ENCODE results near the gene A1CF.
"Not testable (repeated sequence)": the region's sequence is repeated elsewhere in the genome, so short reads cannot be mapped to it uniquely, and the experiment has no call there.

Gene A1CF

GRCh38 chr10:50928190-50928552 lies 42.7 kb upstream of the A1CF start:
- H3K27ac ChIP-seq (ENCODE audit: low read depth, low read length): no peak overlapping the region
- H3F3A ChIP-seq (ENCODE audit: control insufficient read depth, insufficient read depth): no peaks in the 10 kb centered on the region
- no peaks in the 10 kb centered on the region for H4K20me1 ChIP-seq (ENCODE audit: control insufficient read depth, insufficient read depth, low read depth, low read length)
- H3K4me1 ChIP-seq (ENCODE audit: control insufficient read depth, low read length): no peaks in the 10 kb centered on the region
- H3K79me2 ChIP-seq (ENCODE audit: control insufficient read depth, low read length): no peaks in the 10 kb centered on the region
- H3K9me2 ChIP-seq (replicated peaks; ENCODE audit: control insufficient read depth, low read length): no peaks in the 10 kb centered on the region
- H3K36me3 ChIP-seq (ENCODE audit: control insufficient read depth, low read length): no peaks in the 10 kb centered on the region
- no peaks in the 10 kb centered on the region; the same call in 1 of the 2 replicates for H3K27me3 ChIP-seq (ENCODE audit: control insufficient read depth, low read length)
- TF ChIP-seq EZH2phosphoT487 (IDR thresholded peaks at IDR 0.05; ENCODE audit: borderline replicate concordance, low read length): no peak
- no peak for TF ChIP-seq CTCF (IDR thresholded peaks at IDR 0.05; ENCODE audit: low read depth, low read length, poor library complexity, severe bottlenecking)
- H3K4me3 ChIP-seq (ENCODE audit: low read length): no peak overlapping the region
- peaks cover 4% of the 10 kb centered on the region; the same call in 1 of the 2 replicates for H3K9me3 ChIP-seq (ENCODE audit: control insufficient read depth, insufficient read depth, low read length)
- no peak overlapping the region for H3K4me2 ChIP-seq (ENCODE audit: low read length)

- Histone ChIP-seq H3F3A (ENCODE audit: control insufficient read depth, insufficient read depth) (no peaks in the 10 kb centered on the region), H3K79me2 (ENCODE audit: control insufficient read depth, low read length) (no peaks in the 10 kb centered on the region), H3K4me1 (ENCODE audit: control insufficient read depth, low read length) (no peaks in the 10 kb centered on the region), H3K9me3 (ENCODE audit: control insufficient read depth, insufficient read depth, low read length) (peaks cover 7% of the 10 kb centered on the region; the same call in 1 of the 2 replicates), H3K27me3 (ENCODE audit: control insufficient read depth, low read length) (no peaks in the 10 kb centered on the region), H3K9me2 (replicated peaks; ENCODE audit: control insufficient read depth, low read length) (no peaks in the 10 kb centered on the region), H3K27ac (ENCODE audit: low read depth, low read length) (no peak overlapping the region), H3K4me3 (ENCODE audit: low read length) (no peak overlapping the region), H3K4me2 (ENCODE audit: low read length) (no peak overlapping the region), H3K36me3 (ENCODE audit: control insufficient read depth, low read length) (no peaks in the 10 kb centered on the region), H4K20me1 (ENCODE audit: control insufficient read depth, insufficient read depth, low read depth, low read length) (no peaks in the 10 kb centered on the region)
- no peak for TF ChIP-seq EZH2phosphoT487 (IDR thresholded peaks at IDR 0.05; ENCODE audit: borderline replicate concordance, low read length)
- TF ChIP-seq CTCF (IDR thresholded peaks at IDR 0.05; ENCODE audit: low read depth, low read length, poor library complexity, severe bottlenecking): no peak
Observed at GRCh38 chr10:50927522-50928189, 42.2 kb upstream of the A1CF start.

- not testable (repeated sequence) for H3K27ac ChIP-seq (ENCODE audit: low read depth, low read length); H3K4me1 ChIP-seq (ENCODE audit: control insufficient read depth, low read length); H3K36me3 ChIP-seq (ENCODE audit: control insufficient read depth, low read length); H3K79me2 ChIP-seq (ENCODE audit: control insufficient read depth, low read length); H3K27me3 ChIP-seq (ENCODE audit: control insufficient read depth, low read length); H4K20me1 ChIP-seq (ENCODE audit: control insufficient read depth, insufficient read depth, low read depth, low read length); H3F3A ChIP-seq (ENCODE audit: control insufficient read depth, insufficient read depth); H3K4me2 ChIP-seq (ENCODE audit: low read length); H3K9me2 ChIP-seq (replicated peaks; ENCODE audit: control insufficient read depth, low read length); H3K9me3 ChIP-seq (ENCODE audit: control insufficient read depth, insufficient read depth, low read length); H3K4me3 ChIP-seq (ENCODE audit: low read length)
Observed at GRCh38 chr10:50923471-50923870, 38.0 kb upstream of the A1CF start.

- H3F3A ChIP-seq (ENCODE audit: control insufficient read depth, insufficient read depth): no peaks in the 10 kb centered on the region
- H3K4me3 ChIP-seq (ENCODE audit: low read length): no peak overlapping the region
- H3K4me1 ChIP-seq (ENCODE audit: control insufficient read depth, low read length): no peaks in the 10 kb centered on the region
- TF ChIP-seq EZH2phosphoT487 (IDR thresholded peaks at IDR 0.05; ENCODE audit: borderline replicate concordance, low read length) (no peak), CTCF (IDR thresholded peaks at IDR 0.05; ENCODE audit: low read depth, low read length, poor library complexity, severe bottlenecking) (no peak)
- no peaks in the 10 kb centered on the region for H4K20me1 ChIP-seq (ENCODE audit: control insufficient read depth, insufficient read depth, low read depth, low read length)
- H3K36me3 ChIP-seq (ENCODE audit: control insufficient read depth, low read length): no peaks in the 10 kb centered on the region
- no peaks in the 10 kb centered on the region for H3K9me2 ChIP-seq (replicated peaks; ENCODE audit: control insufficient read depth, low read length)
- no peaks in the 10 kb centered on the region for H3K79me2 ChIP-seq (ENCODE audit: control insufficient read depth, low read length)
- no peak overlapping the region for H3K4me2 ChIP-seq (ENCODE audit: low read length)
- peaks cover 7% of the 10 kb centered on the region for H3K9me3 ChIP-seq (ENCODE audit: control insufficient read depth, insufficient read depth, low read length)
- no peak overlapping the region for H3K27ac ChIP-seq (ENCODE audit: low read depth, low read length)
- H3K27me3 ChIP-seq (ENCODE audit: control insufficient read depth, low read length): no peaks in the 10 kb centered on the region
Observed at GRCh38 chr10:50919010-50919409, 33.6 kb upstream of the A1CF start.

Measured in DOHH2 (cell line).